A549 (cell line): Measurements from ENCODE around the gene ERBB2. TPM values are rescaled to one million over a fixed set of nuclear protein-coding genes. Genes with fewer than 3 reads are reported as not detected.
A peak's percentile ranks its signal among the peaks of the same experiment; 100 is the strongest.

Source experiments
- ATAC-seq, 2 experiments: fragments of 200-7000 bp in 1 of 2; fragments of >200 bp in 1 of 2; cut with Nextera tagmentation in 1 of 2; cut with Tn5 transposase in 1 of 2; 3 replicates each; pipeline versions ENCODE4 v1.8.0 to v1.9.1; 2018 to 2020; ENCODE audit warnings: mild to moderate bottlenecking in 1 of 2, moderate library complexity in 1 of 2
- CTCF ChIA-PET: fragments of 300-600 bp; sonication (Branson Sonifier 250); formaldehyde crosslinking; extraction: SDS; loops from one replicate; lab custom pipeline; 2021; ENCODE audit warnings: antibody characterized with exemption, inconsistent platforms; lab: Yijun Ruan, JAX
- POLR2A ChIA-PET: fragments of 350-600 bp; formaldehyde crosslinking; extraction: SDS; loops from one replicate; lab custom pipeline; 2021; ENCODE audit warnings: antibody characterized with exemption, inconsistent platforms; lab: Yijun Ruan, JAX
- DNase-seq, 2 experiments: peaks; one replicate each; pipeline versions ENCODE4 v3.0.0 to v3.0.0-alpha.2; 2011 to 2016; ENCODE audit warnings: low read depth in 1 of 2, low spot score in 1 of 2
- FAIRE-seq: peaks from 2 replicates; lab custom pipeline; 2011; peaks lifted over from hg19 to GRCh38; lab: Jason Lieb, UNC
- H3K27ac ChIP-seq, 2 experiments: fragments of >200 bp; sonication (Bioruptor Twin); formaldehyde crosslinking; 3 replicates each; pipeline ENCODE4 v1.5.1; 2016 to 2017
- H3K4me1 ChIP-seq: fragments of >200 bp; sonication (Bioruptor Twin); formaldehyde crosslinking; 3 replicates; pipeline ENCODE4 v1.6.1; 2016
- H3K4me2 ChIP-seq: fragments of >200 bp; sonication (Bioruptor Twin); formaldehyde crosslinking; 3 replicates; pipeline ENCODE4 v1.6.1; 2016
- H3K4me3 ChIP-seq: fragments of >200 bp; sonication (Bioruptor Twin); formaldehyde crosslinking; 3 replicates; pipeline ENCODE4 v1.5.1; 2016
- H3K9me3 ChIP-seq: fragments of >200 bp; sonication (Bioruptor Twin); formaldehyde crosslinking; 3 replicates; pipeline ENCODE4 v1.6.1; 2016
- CEBPB ChIP-seq, 2 experiments: fragments of >200 bp in 1 of 2; sonication (Bioruptor Twin) in 1 of 2; formaldehyde crosslinking in 1 of 2; IDR thresholded peaks; 2 replicates each; pipeline ENCODE4 v1.6.1; 2012 to 2016
- CHD4 ChIP-seq: fragments of 200-600 bp; sonication (generic); IDR thresholded peaks from 2 replicates; pipeline ENCODE4 v1.6.1; 2016; ENCODE audit warnings: antibody characterized with exemption, mild to moderate bottlenecking, borderline replicate concordance
- EHF ChIP-seq: fragments of 250-450 bp; sonication (Bioruptor Pico); IDR thresholded peaks from 2 replicates; pipeline ENCODE4 v1.5.0; 2020; ENCODE audit warnings: mild to moderate bottlenecking
- EP300 ChIP-seq, 2 experiments: fragments of >200 bp; sonication (Bioruptor Twin); formaldehyde crosslinking; IDR thresholded peaks; 2 replicates in 1 of 2; 3 replicates in 1 of 2; pipeline ENCODE4 v1.6.1; 2016 to 2017
- FOXS1 ChIP-seq: fragments of 250-450 bp; sonication (Bioruptor Pico); IDR thresholded peaks from 2 replicates; pipeline ENCODE4 v1.5.0; 2020; ENCODE audit warnings: mild to moderate bottlenecking, moderate library complexity
- GATA3 ChIP-seq: IDR thresholded peaks from 2 replicates; pipeline ENCODE4 v1.6.1; 2012; ENCODE audit warnings: borderline replicate concordance
- HDAC2 ChIP-seq: fragments of 200-600 bp; sonication (generic); IDR thresholded peaks from 2 replicates; pipeline ENCODE4 v1.6.1; 2016
- HES2 ChIP-seq: fragments of >200 bp; sonication (Bioruptor Twin); formaldehyde crosslinking; IDR thresholded peaks from 2 replicates; pipeline ENCODE4 v1.6.1; 2016
- HEYL ChIP-seq: fragments of 250-450 bp; sonication (Bioruptor Pico); IDR thresholded peaks from 2 replicates; pipeline ENCODE4 v1.8.0; 2021; ENCODE audit warnings: mild to moderate bottlenecking, moderate library complexity
- HOXA7 ChIP-seq: fragments of 250-450 bp; sonication (Bioruptor Pico); IDR thresholded peaks from 2 replicates; pipeline ENCODE4 v1.5.0; 2020; ENCODE audit warnings: mild to moderate bottlenecking, moderate library complexity
- HOXB13 ChIP-seq: fragments of 250-450 bp; sonication (Bioruptor Pico); IDR thresholded peaks from 2 replicates; pipeline ENCODE4 v1.5.0; 2020; ENCODE audit warnings: low read depth, mild to moderate bottlenecking, moderate library complexity
- HOXB5 ChIP-seq: fragments of 250-450 bp; sonication (Bioruptor Pico); IDR thresholded peaks from 2 replicates; pipeline ENCODE4 v1.5.0; 2020; ENCODE audit warnings: mild to moderate bottlenecking, moderate library complexity
- JUN ChIP-seq, 2 experiments: fragments of >200 bp; sonication (Bioruptor Twin); formaldehyde crosslinking; IDR thresholded peaks; 2 replicates in 1 of 2; 3 replicates in 1 of 2; pipeline ENCODE4 v1.6.1; 2016 to 2017
- KDM1A ChIP-seq: fragments of 200-600 bp; sonication (generic); IDR thresholded peaks from 2 replicates; pipeline ENCODE4 v1.6.1; 2016; ENCODE audit warnings: low read depth, mild to moderate bottlenecking
- MYC ChIP-seq: IDR thresholded peaks from 2 replicates; pipeline ENCODE4 v1.6.1; 2012; ENCODE audit warnings: mild to moderate bottlenecking, inconsistent platforms, low read length, improper control_type of control experiment, borderline replicate concordance
- NFE2L2 ChIP-seq: fragments of 150-350 bp; conservative IDR thresholded peaks from 2 replicates; pipeline ENCODE4 v1.6.1; 2014; ENCODE audit warnings: low read length
- NPAS2 ChIP-seq: fragments of 250-450 bp; sonication (Bioruptor Pico); IDR thresholded peaks from 2 replicates; pipeline ENCODE4 v1.8.0; 2022; ENCODE audit warnings: mild to moderate bottlenecking, moderate library complexity, borderline replicate concordance
- PHF8 ChIP-seq: fragments of 200-600 bp; sonication (generic); IDR thresholded peaks from 2 replicates; pipeline ENCODE4 v1.6.1; 2016; ENCODE audit warnings: low read depth, mild to moderate bottlenecking, antibody characterized with exemption, moderate library complexity, borderline replicate concordance
- POLR2A ChIP-seq: IDR thresholded peaks from 2 replicates; pipeline ENCODE4 v1.6.1; 2012; ENCODE audit warnings: mild to moderate bottlenecking, low read length
- RCOR1 ChIP-seq: fragments of 150-350 bp; IDR thresholded peaks from 2 replicates; pipeline ENCODE4 v1.6.1; 2014; ENCODE audit warnings: antibody characterized with exemption, low read length, low read depth
- RNF2 ChIP-seq: fragments of 200-600 bp; sonication (generic); IDR thresholded peaks from 2 replicates; pipeline ENCODE4 v1.6.1; 2016; ENCODE audit warnings: low read depth, mild to moderate bottlenecking, antibody characterized with exemption, moderate library complexity, borderline replicate concordance
- SMC3 ChIP-seq: fragments of >200 bp; sonication (Bioruptor Twin); formaldehyde crosslinking; IDR thresholded peaks from 3 replicates; pipeline ENCODE4 v1.6.1; 2018; ENCODE audit warnings: inconsistent platforms
- TFCP2L1 ChIP-seq: fragments of 250-450 bp; sonication (Bioruptor Pico); IDR thresholded peaks from 2 replicates; pipeline ENCODE4 v1.5.0; 2021; ENCODE audit warnings: mild to moderate bottlenecking
- ZSCAN20 ChIP-seq: fragments of 250-450 bp; sonication (Bioruptor Pico); IDR thresholded peaks from 2 replicates; pipeline ENCODE4 v1.8.0; 2022; ENCODE audit warnings: mild to moderate bottlenecking, moderate library complexity
- WGBS: methylation state at CpG from one replicate; pipeline ENCODE4 v1.1.6; 2017; ENCODE audit errors: missing lambda C conversion rate; 5-methylcytosine and 5-hydroxymethylcytosine counted together
- polyA plus RNA-seq, 4 experiments: library from polyadenylated mRNA; depleted of rRNA in 3 of 4; stranded (reverse); fragments of >200 nt; fragmentation: RNase III in 1 of 4; extraction: RNeasy Plus Mini Kit Qiagen cat#74134 plus additional on column Dnase treatment in 1 of 4; gene quantifications; 2 replicates in 3 of 4; 3 replicates in 1 of 4; pipeline ENCODE4 v1.2.3, GENCODE V29; 2011 to 2017
- TF ChIP-seq, protein P1 (sequence below): fragments of >200 bp; sonication (Bioruptor Twin); formaldehyde crosslinking; IDR thresholded peaks from 3 replicates; pipeline ENCODE4 v1.5.1; 2016
- TF ChIP-seq, protein P2 (sequence below): fragments of >200 bp; sonication (Bioruptor Twin); formaldehyde crosslinking; IDR thresholded peaks from 3 replicates; pipeline ENCODE4 v1.6.1; 2016

Gene ERBB2
- polyA plus RNA-seq, 2 of the 4 experiments (the other 2 are of a cell fraction): 22.4 to 32.0 TPM

- ATAC-seq: no peak
- no peak for FAIRE-seq
- TF ChIP-seq, protein P1, sequence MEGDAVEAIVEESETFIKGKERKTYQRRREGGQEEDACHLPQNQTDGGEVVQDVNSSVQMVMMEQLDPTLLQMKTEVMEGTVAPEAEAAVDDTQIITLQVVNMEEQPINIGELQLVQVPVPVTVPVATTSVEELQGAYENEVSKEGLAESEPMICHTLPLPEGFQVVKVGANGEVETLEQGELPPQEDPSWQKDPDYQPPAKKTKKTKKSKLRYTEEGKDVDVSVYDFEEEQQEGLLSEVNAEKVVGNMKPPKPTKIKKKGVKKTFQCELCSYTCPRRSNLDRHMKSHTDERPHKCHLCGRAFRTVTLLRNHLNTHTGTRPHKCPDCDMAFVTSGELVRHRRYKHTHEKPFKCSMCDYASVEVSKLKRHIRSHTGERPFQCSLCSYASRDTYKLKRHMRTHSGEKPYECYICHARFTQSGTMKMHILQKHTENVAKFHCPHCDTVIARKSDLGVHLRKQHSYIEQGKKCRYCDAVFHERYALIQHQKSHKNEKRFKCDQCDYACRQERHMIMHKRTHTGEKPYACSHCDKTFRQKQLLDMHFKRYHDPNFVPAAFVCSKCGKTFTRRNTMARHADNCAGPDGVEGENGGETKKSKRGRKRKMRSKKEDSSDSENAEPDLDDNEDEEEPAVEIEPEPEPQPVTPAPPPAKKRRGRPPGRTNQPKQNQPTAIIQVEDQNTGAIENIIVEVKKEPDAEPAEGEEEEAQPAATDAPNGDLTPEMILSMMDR: no peak
- TF ChIP-seq FOXS1 (CRISPR knock-in tag): no peak
- TF ChIP-seq CEBPB (IDR thresholded peaks at IDR 0.05): no peak
- no peak for TF ChIP-seq HDAC2
- no peak for TF ChIP-seq RCOR1
- no peak for TF ChIP-seq POLR2A
- no peak for TF ChIP-seq HOXB13 (CRISPR knock-in tag)
- no peak for TF ChIP-seq HES2
- TF ChIP-seq HOXB5 (CRISPR knock-in tag): no peak
- TF ChIP-seq PHF8: no peak
- TF ChIP-seq ZSCAN20: no peak
- no peak for TF ChIP-seq NFE2L2
- TF ChIP-seq SMC3: no peak
- TF ChIP-seq CHD4: no peak
- TF ChIP-seq, protein P2, sequence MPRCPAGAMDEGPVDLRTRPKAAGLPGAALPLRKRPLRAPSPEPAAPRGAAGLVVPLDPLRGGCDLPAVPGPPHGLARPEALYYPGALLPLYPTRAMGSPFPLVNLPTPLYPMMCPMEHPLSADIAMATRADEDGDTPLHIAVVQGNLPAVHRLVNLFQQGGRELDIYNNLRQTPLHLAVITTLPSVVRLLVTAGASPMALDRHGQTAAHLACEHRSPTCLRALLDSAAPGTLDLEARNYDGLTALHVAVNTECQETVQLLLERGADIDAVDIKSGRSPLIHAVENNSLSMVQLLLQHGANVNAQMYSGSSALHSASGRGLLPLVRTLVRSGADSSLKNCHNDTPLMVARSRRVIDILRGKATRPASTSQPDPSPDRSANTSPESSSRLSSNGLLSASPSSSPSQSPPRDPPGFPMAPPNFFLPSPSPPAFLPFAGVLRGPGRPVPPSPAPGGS: no peak
- no peak for DNase-seq
- Histone ChIP-seq H3K4me1 (no peaks in the 10 kb centered on the region), H3K4me3 (no peak overlapping the region), H3K4me2 (no peak overlapping the region), H3K9me3 (no peaks in the 10 kb centered on the region), H3K27ac (no peak overlapping the region)
- ChIA-PET POLR2A (no interaction called here), CTCF (no interaction called here)
- WGBS: 63% methylated on average over 4 of the region's 4 CpGs
Measured at GRCh38 chr17:39774047-39774446, 74.2 kb downstream of the ERBB2 start.

- no peak for DNase-seq
- CTCF ChIA-PET: interaction anchor here (0.7 to 2.0 kb wide), 2 partner anchors 113 to 153 kb away, joined by 3 to 7 read pairs; no protein-coding TSS in a partner anchor
- POLR2A ChIA-PET: no interaction called here
- no peak overlapping the region for H3K27ac ChIP-seq
- H3K4me2 ChIP-seq: no peak overlapping the region
- no peak for TF ChIP-seq HOXA7 (CRISPR knock-in tag)
- 0 out of 2 replicates have a peak, but pooled peaks have one; percentile 31 for TF ChIP-seq RNF2
- WGBS: 21% methylated on average over 2 of the region's 2 CpGs
- H3K4me1 ChIP-seq: no peaks in the 10 kb centered on the region
- no peak overlapping the region for H3K4me3 ChIP-seq
- H3K9me3 ChIP-seq: no peaks in the 10 kb centered on the region
- FAIRE-seq: no peak
- no peak for ATAC-seq
Measured at GRCh38 chr17:39775031-39775430, 75.2 kb downstream of the ERBB2 start.

DNA sequence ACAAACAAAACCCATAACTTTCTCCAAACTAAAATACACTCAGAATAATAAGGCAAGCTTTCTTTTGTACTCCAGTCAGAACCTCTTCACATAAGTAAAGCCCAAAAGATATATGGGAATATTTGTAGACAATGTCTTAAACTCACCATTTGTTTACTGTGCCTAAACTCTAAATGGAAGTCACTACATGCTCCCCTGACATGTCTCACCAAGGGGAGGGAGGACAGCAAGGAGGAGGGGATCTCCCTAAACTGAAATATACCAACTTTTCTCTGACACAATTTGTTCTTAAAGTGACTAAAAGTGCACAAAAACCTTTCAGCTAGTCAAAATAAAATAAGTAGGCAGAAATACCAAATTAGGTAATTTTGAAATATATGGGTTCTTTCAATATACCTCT lies 76.4 kb downstream of the ERBB2 start:
- no peak for FAIRE-seq
- Histone ChIP-seq H3K9me3 (no peaks in the 10 kb centered on the region), H3K4me1 (no peaks in the 10 kb centered on the region), H3K4me3 (no peak overlapping the region), H3K4me2 (no peak overlapping the region), H3K27ac (no peak overlapping the region)
- no peak for ATAC-seq
- TF ChIP-seq HOXB13 (CRISPR knock-in tag) (no peak), HES2 (no peak), TFCP2L1 (no peak), NFE2L2 (no peak), HEYL (CRISPR knock-in tag) (no peak), RCOR1 (no peak), MYC (no peak), POLR2A (no peak), NPAS2 (CRISPR knock-in tag) (no peak), EHF (CRISPR knock-in tag) (no peak), GATA3 (no peak), KDM1A (no peak), EP300 (IDR thresholded peaks at IDR 0.05) (no peak), JUN (IDR thresholded peaks at IDR 0.05) (no peak), HOXA7 (CRISPR knock-in tag) (no peak), SMC3 (no peak)
- TF ChIP-seq, protein P1: no peak
- CTCF ChIA-PET: interaction anchor here (0.9 to 2.0 kb wide), 4 partner anchors 23 to 154 kb away, joined by 3 to 7 read pairs (median 5); no protein-coding TSS in a partner anchor
- POLR2A ChIA-PET: no interaction called here
- no peak for DNase-seq
